Jurkat, Clone E6-1 (cell line): ENCODE data around the gene MOSPD2.

Experiments
- DNase-seq: peaks from one replicate; pipeline ENCODE4 v3.0.0-alpha.2; 2011; ENCODE audit warnings: low read depth, low spot score
- H3K4me3 ChIP-seq: 2 replicates; pipeline ENCODE4 v1.5.1; 2011; ENCODE audit warnings: mild to moderate bottlenecking, low read length, control low read depth, moderate library complexity

The MOSPD2 gene

GRCh38 chrX:14956813-14957582 is 83.8 kb downstream of the MOSPD2 start:
- DNase-seq, result no peak
- H3K4me3 ChIP-seq, result no peak overlapping the region

DNA sequence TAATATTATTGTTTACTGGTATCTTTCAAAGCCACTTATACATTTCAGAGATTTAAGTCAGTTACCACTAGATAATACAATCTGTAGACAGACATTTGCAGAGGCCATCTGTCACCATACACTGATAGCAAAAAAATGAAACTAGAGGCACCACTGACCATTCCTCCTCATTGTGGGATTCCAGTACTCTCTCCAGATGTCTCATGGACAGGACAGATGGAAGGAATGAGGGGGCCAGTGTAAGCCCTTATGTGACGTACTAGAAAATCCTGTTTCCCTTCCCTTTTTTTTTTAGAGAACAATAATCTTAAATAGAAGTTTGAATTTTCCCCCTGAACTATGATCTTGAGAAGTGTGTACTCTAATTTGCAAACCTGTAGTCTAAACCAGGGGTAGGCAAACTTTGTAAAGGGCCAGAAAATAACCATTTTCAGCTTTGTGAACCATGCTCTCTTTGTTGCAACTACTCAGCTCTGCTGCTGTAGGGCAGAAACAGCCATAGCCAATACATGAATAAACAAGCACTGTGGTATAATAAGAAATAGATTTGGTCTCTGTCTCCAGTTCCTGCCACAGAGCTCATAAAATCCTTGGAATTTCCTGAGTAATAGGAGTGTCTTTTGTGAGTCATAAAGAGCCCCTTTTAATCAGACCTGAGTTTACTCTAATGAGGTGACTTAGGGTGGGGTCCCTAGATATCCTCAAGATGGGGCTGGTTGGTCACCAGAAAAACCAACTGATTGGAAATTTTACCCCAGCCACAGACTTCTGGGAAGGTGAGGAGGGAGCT is 90.4 kb downstream of the MOSPD2 start:
- DNase-seq, result no peak
- H3K4me3 ChIP-seq, result no peak overlapping the region

DNA sequence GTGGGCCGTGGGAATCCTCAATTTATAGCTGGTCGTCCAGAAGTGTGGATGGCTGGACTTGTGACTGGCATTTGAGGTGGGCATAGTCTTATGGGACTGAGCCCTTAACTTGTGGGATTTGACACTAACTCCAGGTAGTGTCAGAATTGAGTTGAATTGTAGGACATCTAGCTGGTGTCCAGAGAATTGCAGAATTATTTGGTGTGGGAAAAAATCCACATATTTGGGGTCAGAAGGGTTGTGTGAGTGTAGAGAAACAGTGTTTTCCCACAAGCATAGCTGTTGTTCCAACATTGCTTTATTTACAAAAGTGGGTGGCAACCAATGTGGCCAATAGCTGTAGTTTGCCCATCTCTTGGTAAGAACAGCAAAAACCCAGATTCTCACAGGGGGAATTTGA is 91.3 kb downstream of the MOSPD2 start:
- no peak for DNase-seq
- no peak overlapping the region for H3K4me3 ChIP-seq
